Esophagus mucosa (tissue), 1 donor: ENCODE measurements around the gene PSD4. TPM values are rescaled to one million over a fixed set of nuclear protein-coding genes. Genes with fewer than 3 reads are reported as not detected.

Experiments used
- ATAC-seq: fragments of 200-7000 bp; cut with Tn5 transposase; one replicate; pipeline ENCODE4 v1.9.1; 2020
- total RNA-seq: library from RNA; stranded (reverse); gene quantifications from one replicate; pipeline ENCODE4 v1.2.4, GENCODE V29; 2023
- donor health status: DM: yes; HTN: yes; CAD: no.

Gene PSD4
- total RNA-seq, 1 donor from 2014 or later = 38.6 TPM

DNA sequence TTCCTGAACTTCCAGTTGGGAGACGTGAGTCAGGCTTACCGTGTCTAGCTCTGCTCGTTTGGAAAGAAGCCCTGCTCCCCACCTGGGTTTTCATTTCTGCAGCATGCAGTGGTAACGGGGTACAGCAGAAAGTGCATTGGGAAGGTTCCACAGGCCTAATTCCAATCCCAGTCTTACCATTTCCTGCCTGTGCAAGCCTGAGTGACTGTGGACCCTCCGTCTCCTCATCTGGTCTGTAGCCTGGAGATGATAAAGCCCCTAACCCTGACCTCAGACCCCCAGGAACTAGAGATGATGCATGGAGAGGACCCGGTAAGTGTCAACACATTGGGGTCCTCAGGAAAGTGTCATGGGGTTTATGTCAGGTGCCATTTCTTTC, 5.8 kb upstream of the PSD4 start:
- ATAC-seq = no peak

GRCh38 chr2:113169002-113169530, 4.7 kb upstream of the PSD4 start:
- ATAC-seq = no peak

GRCh38 chr2:113169586-113169985, 4.2 kb upstream of the PSD4 start:
- ATAC-seq = no peak

DNA sequence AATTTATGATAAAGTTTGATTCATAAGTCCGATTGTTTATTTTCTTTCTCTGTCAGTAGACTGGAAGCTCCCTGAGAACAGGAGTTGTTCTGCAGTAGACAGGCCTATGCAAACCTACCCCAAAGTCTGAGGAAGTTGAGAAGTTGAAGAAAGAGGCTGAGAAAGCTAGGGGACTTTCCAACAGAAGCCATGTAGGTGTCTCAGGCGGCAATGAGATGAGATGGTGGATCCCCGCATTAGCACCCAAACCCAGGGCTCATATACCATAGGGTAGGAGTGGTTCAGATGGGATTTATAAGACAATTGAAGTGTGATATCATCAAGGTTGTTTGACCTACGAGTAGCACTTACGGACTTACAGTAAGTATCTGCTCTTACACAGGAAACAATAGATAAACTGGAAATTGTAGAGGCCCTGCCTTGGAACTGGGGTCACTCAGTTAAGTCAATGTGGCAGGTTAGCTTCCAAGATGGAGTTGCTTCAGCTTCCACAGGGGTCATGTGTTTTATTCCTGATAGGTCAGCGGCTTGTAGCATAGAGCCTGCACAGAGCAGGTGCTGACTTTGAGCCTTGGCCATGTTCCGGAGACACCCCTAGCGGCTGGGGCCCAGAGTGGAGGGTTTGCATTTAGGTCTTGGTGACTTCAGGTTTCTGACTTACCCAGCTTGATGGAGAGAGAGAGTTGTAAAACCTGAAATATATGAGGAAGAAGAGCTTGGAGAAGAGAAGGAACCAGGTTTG, 2.3 kb upstream of the PSD4 start:
- no peak for ATAC-seq

GRCh38 chr2:113172721-113173541, 840 bp upstream of the PSD4 start:
- no peak for ATAC-seq

GRCh38 chr2:113174376-113174750, 592 bp downstream of the PSD4 start:
- no peak for ATAC-seq

GRCh38 chr2:113175042-113175628, 1.4 kb downstream of the PSD4 start:
- ATAC-seq = peak; percentile 68

- no peak for ATAC-seq
Observed at GRCh38 chr2:113175736-113176695, 2.2 kb downstream of the PSD4 start.

- peak; percentile 17 for ATAC-seq
Observed at GRCh38 chr2:113176696-113177355, 3.1 kb downstream of the PSD4 start.

GRCh38 chr2:113178069-113178746, 4.4 kb downstream of the PSD4 start:
- no peak for ATAC-seq

GRCh38 chr2:113178891-113179290, 5.1 kb downstream of the PSD4 start:
- ATAC-seq = no peak

DNA sequence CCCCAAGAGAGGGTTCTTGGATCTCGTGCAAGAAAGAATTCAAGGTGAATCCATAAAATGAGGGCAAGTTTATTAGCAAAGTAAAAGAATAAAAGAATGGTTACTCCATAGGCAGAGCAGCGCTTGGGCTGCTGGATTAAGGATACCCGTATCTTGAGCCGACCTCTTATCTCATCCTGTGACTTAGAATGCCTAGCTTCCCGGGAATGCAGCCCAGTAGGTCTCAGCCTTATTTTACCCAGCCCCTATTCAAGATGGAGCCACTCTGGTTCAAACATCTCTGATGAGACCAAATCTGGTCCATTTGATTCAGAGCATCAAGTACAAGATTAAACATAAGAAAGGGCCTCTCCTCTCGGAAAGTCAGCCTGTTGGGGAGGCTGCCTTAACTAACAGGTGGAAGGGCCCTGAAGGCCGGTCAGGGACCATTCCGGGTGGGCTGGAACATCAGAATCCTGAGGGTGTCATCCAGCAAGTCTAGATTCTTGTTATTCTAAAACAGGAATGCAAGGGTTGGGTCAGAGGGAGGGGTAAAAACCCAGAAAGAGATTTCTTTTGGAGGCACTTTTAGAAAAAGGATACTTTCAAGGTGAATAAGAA, 5.8 kb downstream of the PSD4 start:
- ATAC-seq = no peak

- ATAC-seq = no peak
Observed at GRCh38 chr2:113180131-113180946, 6.6 kb downstream of the PSD4 start.

- ATAC-seq = no peak
Observed at GRCh38 chr2:113181258-113182051, 7.7 kb downstream of the PSD4 start.

- ATAC-seq = no peak
Observed at GRCh38 chr2:113182471-113183260, 8.9 kb downstream of the PSD4 start.

DNA sequence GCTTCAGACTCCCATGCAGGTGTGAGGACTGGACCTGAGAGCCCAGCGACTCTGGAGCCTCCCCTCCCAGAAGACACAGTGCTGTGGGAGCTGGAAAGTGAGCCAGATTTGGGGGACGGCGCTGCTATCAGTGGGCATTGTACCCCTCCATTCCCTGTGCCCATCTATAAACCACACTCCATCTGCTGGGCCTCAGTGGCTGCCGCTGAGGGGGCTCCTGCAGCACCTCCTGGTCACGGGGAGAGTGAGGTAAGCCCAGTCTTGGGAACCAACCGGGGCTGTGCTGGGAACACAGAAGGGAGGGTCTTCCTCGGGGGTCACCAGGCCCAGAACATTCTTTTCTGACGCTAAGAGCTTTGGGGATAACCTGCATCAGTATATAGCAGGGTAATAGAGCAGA, 9.5 kb downstream of the PSD4 start:
- ATAC-seq = no peak

GRCh38 chr2:113183703-113184102, 9.9 kb downstream of the PSD4 start:
- no peak for ATAC-seq
